Breast epithelium (tissue), 3 donors: ENCODE data around the gene PRLR.

Experiments
- CTCF ChIP-seq, 3 donors: fragments of 450-650 bp; IDR thresholded peaks; one replicate each; pipeline ENCODE4 v1.5.1; 2016 to 2017; ENCODE audit warnings: antibody characterized with exemption in 3 of 3, mild to moderate bottlenecking in 3 of 3, moderate library complexity in 3 of 3
- POLR2A ChIP-seq: fragments of 450-650 bp; IDR thresholded peaks from one replicate; pipeline ENCODE4 v1.6.1; 2016; ENCODE audit warnings: antibody characterized with exemption, mild to moderate bottlenecking, moderate library complexity
- POLR2AphosphoS5 ChIP-seq, 3 donors: sonication (generic); formaldehyde crosslinking; IDR thresholded peaks; one replicate each; pipeline ENCODE4 v1.6.1; 2017; ENCODE audit warnings: antibody characterized with exemption in 3 of 3

GRCh38 chr5:35067985-35068384 lies 162.3 kb downstream of the PRLR start:
- TF ChIP-seq CTCF (IDR thresholded peaks at IDR 0.05) (no peak), POLR2AphosphoS5 (IDR thresholded peaks at IDR 0.05) (no peak), POLR2A (no peak)
